CMK (cell line): ENCODE measurements around the gene DBF4B.
A peak's percentile ranks its signal among the peaks of the same experiment; 100 is the strongest.
"Not testable (repeated sequence)": the region's sequence is repeated elsewhere in the genome, so short reads cannot be mapped to it uniquely, and the experiment has no call there.

ENCODE experiments used
- DNase-seq: peaks from one replicate; pipeline ENCODE4 v3.0.0-alpha.2; 2010; ENCODE audit warnings: low read depth

The DBF4B gene, protein sequence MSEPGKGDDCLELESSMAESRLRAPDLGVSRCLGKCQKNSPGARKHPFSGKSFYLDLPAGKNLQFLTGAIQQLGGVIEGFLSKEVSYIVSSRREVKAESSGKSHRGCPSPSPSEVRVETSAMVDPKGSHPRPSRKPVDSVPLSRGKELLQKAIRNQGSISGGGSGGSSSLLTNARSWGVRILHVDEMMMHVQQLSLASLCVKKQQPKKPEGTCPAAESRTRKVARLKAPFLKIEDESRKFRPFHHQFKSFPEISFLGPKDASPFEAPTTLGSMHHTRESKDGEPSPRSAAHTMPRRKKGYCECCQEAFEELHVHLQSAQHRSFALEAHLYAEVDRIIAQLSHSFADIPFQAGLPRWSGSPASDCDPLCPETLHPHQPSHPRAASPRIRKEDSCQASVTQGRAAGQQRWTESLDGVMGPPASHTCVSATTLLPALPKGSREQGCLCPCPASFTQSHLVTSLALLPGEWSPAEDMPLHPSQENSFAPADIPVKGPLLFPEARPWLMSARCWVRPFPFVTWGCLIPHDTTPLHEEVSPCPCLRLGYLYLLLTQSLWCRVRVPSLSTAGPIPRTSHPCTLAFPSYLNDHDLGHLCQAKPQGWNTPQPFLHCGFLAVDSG

DNA sequence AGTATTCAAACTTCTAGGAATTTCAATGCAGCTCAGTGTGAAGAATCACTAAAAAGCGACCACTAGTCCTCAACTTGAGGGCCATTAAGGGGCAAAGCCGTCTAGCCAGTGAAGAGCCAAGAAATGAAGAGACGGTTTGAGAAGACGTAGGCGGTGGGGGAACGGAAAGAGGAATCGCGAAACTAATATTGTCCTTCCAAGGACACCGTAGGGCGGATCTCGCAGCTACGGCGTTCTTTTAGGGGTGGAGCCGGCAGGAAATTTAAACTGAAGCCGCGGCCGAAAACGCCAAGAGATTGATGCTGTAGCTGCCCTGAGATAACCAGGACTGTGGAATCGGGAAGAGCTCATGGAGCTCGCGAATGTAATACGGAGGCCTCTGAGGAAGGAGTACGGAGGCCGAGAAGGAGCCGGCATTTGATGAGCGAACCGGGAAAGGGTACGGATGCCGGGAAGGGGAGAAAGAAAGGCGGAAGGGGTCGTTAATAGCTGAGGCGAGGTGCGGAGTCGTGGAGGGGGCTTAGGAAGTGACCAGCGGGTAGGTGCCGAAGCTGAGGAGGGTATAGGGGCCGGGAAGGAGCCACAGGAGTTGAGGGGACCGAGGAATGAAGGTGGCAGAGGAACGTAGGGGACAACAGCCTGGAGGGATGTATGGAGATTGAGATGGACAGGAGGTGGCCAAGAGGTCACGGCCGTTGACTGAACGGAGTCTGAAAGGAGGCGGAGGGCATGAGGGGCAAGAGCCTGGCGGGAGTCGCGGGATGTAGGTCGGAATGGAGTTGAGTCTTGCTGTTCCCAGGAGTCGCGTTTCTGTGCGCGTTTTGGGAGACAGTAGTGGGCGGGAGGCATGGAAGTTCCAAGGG, at the start of gene DBF4B:
Gene DBF4B, plus strand, starts transcription at position 265 of the 863 bp plus-strand sequence. Its CDS starts 156 bp downstream, at position 421.
- DNase-seq: peak; percentile 79

DNA sequence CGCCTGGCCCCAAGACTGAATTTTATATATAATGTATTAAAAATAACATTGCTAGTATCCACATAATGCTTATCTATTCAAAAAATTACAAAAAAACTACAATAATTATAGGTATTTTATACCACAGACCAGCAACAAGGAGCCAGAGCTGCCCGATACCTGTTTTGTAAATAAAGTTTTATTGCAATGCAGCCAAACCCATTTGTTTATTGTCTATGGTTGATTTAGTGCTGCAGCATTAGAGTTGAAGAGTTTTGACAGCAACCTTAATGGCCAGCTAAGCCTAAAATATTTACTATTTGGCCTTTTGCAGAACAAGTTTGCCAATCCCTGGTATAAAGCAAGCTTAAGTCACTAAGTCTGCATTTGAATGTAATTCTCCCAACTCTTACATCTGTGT, 46.6 kb upstream of the DBF4B start:
- DNase-seq: no peak

DNA sequence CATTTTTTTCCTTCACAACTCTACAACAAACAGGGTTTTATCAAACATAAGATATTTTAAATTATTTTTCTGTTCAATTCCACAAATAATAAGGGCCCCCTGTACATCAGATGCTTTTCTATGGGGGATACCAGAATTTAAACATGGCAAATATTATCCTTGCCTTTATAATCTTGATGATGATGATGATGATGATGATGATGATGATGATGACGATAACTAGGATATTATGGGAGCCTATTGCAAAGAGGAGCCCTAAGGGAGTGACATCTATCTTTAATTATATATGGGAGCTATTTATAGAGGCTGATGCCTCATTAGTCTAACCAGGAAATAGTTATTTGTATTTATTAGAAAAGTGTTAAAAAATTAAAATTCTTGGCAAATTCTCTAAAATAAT, 45.4 kb upstream of the DBF4B start:
- DNase-seq: no peak

DNA sequence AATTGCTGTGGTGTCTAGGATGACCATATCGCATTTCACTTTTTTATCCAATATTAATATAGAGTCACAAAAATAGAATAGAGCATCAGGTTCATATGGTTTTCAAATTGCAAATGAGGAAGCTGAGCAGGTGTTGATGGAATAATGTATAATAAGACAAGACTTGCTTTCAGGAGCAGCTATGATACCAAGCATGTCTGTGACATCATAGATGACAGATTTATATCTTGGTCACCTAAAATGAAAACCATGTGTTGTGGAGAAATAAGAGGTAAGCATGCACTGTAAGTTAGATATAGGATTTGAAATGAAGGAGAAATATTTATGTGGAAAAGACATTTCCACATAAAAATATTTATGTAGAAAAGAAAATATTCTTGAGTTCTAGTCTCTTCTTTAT, 43.6 kb upstream of the DBF4B start:
- DNase-seq: no peak

DNA sequence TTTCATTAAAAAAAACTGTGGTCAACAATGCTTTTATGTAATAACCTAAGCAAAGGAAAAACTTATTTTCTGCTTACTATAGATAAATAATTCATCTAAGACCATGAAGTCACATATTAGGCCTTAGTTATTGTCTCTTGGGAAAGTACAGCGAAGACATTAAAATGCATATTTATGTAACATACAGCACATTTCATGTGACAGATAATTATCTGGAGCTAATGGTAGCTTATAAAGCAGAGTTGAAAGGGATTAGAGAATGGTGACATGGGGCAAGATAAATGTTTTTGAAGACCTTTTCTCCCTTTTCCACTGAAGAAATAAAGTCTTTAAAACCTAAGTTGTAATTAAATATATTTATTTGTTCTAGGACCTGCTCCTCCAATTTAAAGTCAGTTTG, 42.5 kb upstream of the DBF4B start:
- DNase-seq: no peak

DNA sequence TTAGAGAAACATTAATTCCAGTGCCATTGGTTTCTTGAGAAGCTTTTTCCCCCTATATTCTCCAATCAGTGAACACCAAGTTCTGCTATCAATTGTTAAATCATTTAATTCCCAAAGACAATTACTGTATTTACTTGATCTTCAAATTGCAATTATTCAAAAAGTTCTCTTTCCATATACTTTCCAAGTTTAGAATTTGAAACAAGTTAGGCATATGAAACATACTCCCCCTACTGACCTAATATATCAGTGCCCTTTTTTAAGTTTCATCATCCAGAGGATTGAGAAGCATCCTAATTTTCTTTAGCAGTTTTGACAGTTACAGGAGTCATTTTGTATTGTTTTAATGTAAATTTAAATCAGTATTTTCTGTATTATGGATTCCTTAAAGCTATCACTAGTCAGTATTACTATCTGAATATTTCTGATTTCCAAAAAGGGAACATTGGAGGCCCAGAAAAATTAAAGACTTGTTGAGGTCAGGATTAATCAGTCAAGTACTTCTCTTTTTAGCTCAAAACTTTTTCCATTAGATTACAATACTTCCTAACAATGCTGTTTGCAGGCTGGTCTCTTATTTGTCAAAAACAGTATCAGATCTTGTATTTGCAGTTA, 35.9 kb upstream of the DBF4B start:
- DNase-seq: no peak

DNA sequence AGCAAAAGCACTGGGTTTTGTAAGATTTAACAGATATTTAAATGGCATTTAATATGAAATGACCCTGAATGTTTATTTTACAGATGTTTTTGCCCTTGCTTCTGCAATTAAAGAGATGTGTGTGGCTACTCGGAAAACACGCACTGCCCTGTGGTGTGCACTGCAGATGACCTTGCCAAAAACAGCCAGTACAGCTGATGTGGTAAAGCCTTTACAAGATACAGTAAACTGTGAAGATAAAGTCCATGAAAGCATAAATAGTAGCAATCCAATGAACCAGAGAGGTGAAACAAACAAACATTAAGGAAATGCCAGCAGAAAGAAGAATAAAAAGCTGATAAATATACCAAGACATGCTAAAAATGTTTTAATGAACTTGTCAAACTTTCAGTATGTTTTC, 34.6 kb upstream of the DBF4B start:
- no peak for DNase-seq

DNA sequence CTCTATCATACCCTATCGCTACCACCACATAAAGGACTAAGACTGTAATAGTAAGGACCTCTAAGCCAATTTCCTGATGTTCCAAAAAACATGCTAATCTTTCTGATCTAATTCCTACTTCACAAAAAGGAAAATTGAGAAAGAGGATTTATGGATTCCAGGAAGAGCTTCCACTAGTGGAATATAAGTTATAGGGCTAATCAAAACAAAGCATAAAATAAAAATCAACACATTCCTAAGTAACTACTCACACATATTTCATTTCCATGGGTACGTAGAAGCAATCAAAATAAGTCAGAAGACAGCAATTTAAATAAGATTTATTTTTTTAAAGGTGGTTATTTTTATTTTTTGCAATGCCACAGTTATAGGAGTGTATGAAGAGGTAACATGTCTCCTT, 31.3 kb upstream of the DBF4B start:
- DNase-seq: no peak

DNA sequence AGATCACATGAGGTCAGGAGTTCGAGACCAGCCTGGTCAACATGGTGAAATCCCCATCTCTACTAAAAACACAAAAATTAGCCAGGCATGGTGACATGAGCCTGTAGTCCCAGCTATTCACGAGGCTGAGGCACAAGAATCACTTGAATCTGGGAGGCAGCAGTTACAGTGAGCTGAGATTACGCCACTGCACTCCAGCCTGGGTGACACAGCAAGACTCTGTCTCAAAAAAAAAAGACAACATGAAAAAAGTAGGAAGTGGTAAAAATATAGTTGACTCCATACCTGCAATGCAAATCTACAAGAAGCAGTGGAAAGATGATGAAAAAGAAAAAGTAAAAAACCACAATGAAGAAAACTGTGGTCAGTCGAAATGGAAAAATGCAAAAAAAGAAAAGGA, 25.2 kb upstream of the DBF4B start:
- not testable (repeated sequence) for DNase-seq

DNA sequence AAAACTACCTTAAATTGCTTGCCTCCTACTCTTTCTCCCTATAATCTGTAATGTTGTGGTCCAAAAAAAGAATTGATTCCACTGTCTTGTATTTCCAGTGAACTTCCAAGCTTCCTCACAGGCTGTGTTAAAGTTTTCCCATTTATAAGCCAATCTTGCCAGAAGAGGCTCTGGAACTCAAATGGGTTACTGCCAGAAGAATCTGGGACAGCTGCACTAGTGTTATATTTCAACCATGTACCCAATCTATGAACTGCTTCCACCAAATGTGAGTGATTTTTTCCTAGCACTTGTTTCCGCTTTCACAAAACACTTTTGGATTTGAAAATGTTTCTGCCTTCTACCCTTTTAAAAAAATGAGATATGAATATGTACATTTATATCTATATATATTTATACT, 20.7 kb upstream of the DBF4B start:
- no peak for DNase-seq

DNA sequence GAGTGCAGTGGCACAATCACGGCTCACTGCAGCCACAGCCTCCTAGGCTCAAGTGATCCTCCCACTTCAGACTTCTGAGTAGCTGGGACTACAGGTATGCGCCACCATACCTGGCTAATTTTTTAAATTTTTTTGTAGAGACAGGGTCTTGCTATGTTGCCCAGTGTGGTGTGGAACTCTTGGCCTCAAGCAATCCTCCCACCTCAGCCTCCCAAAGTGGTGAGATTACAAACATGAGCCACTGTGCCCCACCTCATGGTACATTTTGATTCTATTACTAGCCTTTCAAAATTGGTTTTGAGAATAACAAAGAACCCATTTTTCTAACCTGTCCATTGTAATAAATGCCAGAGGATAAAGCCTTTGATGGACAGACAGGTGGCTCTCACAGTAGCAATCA, 20.3 kb upstream of the DBF4B start:
- no peak for DNase-seq

DNA sequence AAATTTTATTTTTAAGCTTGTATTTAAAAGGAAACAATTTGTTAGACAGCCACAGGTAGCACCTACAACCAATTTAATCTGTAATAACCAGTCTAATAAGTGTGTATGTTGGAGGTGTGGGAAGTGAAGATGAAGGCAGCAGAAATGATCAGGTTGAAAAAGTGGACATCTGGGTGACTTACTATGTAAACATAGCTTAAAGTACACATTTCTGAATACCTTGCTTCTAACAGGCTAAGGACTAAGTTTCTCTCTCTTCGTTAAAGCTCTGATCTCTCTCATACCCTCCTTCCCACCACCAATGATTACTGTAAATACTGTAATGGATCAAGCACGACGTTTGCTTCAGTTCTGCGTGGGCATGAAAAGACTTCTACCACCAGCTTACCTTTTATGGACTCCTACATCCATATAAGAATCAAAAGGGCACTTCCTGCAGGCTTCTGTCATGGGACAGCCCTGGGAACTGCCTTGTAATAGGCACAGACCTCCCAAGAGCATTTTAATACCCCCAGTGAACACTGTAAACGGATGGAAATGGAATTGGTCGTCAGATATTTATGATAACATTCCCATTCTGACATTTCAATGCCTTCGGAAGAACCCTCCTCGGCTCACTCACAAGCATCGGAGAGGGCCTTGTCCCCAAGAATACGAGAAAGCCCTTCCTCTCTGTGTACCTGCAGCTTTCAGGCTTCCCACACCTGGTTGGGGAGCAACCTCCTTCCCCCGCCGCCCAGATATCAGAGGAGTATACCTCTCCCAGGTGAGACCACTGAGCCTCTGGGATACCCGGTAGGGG, 19.6 kb upstream of the DBF4B start:
- no peak for DNase-seq

DNA sequence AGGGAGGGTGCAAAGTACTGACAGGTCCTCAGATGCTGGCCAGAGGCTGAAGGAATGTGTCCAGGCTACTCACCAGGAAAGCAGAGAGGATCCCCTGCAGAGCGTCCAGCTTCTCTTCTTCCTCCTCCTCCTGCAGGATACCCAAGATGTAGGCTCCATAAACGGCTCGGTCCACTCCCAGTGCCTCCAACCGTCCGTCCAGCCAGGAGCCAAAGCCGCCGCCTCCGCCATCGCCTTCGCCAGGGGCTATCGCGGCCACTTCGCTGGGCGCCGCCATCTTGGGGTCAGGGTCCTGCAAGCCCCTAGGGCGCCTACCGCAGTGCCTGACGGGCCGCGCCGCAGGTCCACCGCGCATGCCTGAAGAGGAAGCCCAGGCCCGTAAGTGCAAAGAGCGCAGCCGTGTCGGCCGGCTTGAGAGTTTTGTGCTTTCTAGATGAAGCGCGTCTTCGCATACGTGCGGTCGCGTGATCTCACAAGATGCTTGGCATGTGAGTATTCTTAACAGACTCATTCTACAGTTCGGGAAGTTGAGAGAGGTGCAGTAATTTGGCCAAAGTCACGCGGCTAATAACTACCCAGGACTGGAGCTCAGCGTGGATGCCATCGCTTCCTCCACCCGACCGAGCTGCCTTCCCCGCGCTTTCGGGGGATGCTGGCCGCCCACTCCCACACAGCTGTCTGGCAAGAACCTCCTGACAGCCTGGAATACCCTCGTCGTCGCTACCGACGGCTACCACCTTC, 18.8 kb upstream of the DBF4B start, which contains the start of gene CCDC43:
Gene CCDC43, minus strand, starts transcription at position 300 of the 741 bp plus-strand sequence. Its CDS starts 23 bp downstream, at position 277.
- peak; percentile 94 for DNase-seq

DNA sequence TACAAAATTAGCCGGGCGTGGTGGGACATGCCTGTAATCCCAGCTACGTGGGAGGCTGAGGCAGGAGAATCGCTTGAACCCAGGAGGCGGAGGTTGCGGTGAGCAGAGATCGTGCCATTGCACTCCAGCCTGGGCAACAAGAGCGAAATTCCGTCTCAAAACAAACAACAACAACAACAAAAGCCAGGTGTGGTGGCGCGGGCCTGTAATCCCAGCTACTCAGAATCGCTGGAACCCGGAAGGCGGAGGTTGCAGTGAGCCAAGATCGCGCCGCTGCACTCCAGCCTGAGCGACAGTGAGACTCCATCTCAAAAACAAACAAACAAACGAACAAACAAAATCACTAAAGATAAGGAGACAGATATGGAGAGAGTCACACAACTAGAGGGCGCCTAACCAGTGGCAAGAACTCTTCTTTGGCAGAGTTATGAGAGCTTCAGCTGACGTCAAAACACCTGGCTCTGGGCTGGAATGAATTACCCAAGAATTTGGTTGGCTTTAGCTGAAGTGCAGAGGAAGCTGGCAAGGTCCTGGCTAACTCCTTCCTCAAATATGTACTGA, 17.6 kb upstream of the DBF4B start:
- not testable (repeated sequence) for DNase-seq

DNA sequence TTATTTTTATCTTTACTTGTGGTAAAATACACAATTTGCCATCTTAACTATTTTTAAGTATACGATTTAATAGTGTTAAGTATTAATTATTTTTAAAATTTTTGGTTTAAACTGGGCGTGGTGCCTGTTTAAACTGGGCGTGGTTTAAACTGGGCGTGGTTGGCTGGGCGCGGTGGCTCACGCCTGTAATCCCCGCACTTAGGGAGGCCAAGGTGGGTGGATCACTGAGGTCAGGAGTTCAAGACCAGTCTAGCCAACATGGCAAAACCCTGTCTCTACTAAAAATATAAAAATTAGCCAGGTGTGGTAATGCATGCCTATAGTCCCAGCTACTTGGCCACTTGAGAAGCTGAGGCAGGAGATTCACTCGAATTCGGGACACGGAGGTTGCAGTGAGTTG, 14.9 kb upstream of the DBF4B start:
- DNase-seq: no peak

DNA sequence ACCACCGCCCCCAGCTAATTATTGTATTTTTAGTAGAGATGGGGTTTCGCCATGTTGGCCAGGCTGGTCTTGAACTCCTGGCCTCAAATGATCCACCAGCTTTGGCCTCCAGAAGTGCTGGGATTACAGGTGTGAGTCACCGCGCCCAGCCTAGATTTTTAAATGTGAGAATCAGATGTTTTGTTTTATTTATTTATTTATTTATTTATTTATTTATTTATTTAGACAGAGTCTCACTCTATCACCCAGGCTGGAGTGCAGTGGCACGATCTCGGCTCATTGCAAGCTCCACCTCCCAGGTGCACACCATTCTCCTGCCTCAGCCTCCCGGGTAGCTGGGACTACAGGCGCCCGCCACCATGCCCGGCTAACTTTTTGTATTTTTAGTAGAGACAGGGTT, 8.2 kb upstream of the DBF4B start:
- DNase-seq: not testable (repeated sequence)

DNA sequence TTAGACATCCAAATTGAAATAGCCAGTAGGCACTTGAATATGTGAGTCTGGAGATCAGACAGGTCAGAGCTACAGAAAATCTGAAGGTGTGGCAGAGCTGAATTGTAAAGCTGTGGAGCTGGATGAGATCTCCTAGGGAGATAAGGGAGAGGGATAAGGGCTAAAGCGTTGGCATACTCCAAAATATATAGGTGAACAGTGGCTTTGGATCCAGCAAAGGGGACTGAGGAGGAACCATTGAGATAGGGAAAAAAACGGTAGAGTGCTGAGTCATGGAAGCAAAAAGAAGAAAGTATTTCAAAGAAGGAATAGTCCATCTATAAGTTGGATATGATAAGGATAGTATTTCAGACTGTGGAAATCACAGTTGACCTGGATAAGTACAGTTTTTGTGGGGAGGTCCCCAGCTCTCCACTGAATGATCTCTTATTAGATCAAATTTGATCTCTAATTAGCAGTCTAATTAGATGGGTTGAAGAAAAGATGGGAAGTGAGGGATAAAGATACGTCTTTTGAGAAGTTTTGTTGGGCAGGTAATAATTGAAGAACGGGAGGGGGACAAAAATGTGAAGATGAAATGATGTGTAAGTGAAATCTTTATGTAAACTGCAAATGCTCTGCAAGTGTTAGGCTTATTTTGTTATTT, 587 bp upstream of the DBF4B start:
- DNase-seq: no peak

DNA sequence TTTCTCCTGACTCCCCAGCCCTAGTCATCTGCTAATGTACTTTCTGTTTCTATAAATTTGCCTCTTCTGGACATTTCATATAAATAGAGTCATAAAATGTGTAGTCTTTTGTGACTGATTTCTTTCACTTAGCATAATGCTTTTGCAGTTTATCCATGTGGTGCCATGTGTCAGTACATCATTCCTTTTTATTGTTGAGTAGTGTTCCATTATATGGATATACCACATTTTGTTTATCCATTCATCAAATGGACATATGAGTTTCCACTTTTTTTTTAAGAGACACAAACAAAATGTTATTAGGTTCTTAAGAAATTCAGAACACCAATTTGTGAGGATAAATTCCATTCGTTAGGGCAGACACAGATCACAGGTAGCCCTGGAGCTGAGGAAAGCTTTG, 11.0 kb downstream of the DBF4B start:
- no peak for DNase-seq

DNA sequence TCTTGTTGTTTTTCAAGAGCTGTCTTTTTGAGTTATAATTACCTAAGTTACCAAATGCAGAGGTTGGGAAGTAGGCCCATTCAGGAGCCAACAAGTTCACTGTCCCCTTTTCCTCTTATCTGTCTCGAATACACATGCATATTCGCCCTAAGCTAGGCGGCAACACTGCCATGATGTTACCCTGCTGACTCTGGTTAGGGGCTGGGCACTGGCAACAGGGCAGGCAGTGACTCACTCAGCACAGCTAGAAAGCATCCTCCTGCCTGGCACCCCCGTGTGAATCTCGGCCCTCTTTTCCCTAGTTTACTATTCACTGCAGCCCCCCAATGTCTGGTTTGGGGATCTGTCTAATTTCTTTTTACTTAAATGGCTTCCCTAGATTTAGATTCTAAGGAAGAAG, 13.8 kb downstream of the DBF4B start:
- DNase-seq: no peak

DNA sequence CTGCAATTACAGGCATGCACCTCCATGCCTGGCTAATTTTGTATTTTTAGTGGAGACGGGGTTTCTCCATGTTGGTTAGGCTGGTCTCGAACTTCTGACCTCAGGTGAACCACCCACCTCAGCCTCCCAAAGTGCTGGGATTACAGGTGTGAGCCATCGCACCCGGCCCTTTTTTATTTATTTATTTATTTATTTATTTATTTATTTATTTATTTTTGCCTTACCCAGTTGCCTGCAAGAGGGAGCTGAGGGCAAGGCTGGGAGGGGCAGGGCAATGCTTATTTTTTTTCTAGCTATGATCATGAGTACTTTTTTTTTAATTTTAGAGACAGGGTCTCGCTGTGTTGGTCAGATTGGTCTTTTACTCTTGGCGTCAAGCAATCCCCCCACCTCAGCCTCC, 17.7 kb downstream of the DBF4B start:
- not testable (repeated sequence) for DNase-seq
